GM19397 (cell line): Measurements from ENCODE around the gene PFKFB3.
A peak's percentile ranks its signal among the peaks of the same experiment; 100 is the strongest.

Experiments
- ATAC-seq: cut with Tn5 transposase; IDR thresholded peaks from one replicate; pipeline ENCODE4 v1.9.1; 2021; ENCODE audit warnings: mild to moderate bottlenecking, moderate library complexity; ENCODE audit not compliant: unreplicated experiment

The PFKFB3 gene

DNA sequence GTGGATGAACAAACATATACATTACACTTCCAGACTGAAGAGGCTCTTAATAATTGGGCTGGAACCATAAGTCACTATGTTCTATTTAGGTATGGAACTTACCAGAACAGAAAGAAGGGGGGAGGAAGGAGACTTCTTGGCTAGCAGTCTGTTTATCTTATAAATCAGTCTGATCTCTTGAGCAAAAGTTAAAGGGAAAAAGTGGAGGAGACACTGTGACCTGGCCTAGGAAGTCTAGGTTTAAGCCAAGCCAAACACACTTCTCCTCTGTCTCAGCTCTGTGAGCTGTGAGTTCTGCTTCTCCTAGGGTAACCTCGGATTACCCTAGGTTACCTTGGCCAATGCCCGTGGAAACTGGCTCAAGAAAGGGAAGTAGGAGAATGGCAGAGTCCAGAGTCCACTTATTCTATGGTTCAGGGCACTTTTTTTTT lies 95.2 kb downstream of the PFKFB3 start:
- no peak for ATAC-seq

DNA sequence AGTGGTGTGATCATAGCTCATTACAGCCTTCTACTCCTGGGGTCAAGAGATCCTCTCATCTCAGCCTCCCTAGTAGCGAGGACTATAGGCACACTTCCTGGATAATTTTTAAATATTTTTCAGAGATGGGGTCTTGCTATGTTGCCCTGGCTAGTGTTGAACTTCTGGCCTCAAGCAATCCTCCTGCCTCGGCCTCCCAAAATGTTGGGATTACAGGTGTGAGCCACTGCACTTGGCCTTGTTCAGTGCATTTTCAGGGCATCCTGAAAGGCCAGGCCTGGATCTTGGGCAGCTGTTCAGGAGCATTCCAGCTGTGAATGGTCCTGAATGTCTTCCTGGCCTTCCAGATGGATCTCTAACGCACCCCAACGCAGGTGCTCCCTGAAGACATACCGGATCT lies 95.7 kb downstream of the PFKFB3 start:
- no peak for ATAC-seq

DNA sequence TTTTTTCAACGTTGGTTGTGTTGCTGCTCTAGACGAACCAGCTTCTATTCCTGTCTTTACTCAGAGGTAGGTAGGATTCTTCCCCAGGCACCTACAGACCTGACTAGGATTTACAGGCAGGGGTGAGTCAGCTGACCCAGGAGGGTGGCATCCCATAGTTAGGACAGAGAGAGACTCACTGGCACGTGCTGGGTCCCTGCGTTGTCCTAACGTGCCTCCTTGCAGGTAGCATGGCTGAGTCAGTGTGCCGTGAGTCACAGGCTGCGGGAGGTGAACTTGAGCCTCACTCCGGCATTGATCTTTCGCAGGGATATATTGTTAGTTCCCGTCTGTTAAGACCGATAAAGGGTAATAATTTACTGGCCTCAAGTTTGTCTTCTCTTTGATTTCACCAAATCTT lies 96.5 kb downstream of the PFKFB3 start:
- no peak for ATAC-seq

DNA sequence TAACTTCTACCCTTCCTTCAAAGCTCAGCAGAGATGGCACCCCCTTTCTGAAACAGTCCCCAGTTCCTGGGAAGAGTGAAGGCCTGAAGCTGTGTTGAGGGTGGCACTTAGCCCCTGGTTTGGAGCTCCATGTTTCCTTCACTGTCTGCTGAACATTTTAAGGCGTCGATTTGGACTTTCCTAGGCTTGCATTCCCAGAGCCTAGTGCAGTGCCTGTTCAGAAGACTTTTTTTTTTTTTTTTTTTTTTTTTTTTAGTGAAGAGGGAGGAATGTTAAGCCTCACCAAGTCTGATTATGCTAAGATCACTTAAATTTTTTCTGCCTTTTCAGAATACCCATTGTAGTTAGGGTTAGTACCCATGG lies 97.0 kb downstream of the PFKFB3 start:
- ATAC-seq: no peak

DNA sequence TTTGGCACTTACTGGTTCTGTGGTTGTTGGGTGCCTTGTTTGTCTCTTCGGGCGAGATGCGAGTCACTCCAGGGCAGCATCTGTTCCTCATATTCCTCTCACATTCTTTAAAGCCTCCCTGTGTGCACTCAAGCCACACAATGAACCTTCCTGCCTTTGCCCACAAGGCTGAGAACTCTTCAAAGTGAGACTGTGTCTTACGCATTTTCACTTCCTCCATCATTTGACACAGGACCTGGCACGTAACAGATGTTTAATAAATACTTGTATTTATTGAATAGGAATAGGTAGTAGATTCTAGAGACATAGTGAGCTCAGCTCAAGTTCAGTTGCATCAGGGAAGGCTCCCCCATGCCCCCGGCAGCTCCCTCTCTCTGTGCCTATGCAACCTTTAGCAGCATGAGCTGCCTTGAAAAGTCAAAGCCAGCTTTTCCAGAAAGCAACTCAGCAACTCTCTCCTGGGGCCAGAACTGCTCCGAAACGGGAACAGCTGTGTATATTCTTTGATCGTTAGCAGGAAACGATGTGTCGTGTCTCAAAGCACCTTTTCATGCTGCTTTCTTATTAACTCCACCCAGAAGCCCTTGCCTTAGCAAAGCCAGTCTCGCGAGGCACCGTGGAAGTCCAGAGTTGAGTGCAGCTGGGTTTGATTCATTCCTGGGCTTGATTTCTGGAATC lies 97.5 kb downstream of the PFKFB3 start:
- ATAC-seq: peak; percentile 78

DNA sequence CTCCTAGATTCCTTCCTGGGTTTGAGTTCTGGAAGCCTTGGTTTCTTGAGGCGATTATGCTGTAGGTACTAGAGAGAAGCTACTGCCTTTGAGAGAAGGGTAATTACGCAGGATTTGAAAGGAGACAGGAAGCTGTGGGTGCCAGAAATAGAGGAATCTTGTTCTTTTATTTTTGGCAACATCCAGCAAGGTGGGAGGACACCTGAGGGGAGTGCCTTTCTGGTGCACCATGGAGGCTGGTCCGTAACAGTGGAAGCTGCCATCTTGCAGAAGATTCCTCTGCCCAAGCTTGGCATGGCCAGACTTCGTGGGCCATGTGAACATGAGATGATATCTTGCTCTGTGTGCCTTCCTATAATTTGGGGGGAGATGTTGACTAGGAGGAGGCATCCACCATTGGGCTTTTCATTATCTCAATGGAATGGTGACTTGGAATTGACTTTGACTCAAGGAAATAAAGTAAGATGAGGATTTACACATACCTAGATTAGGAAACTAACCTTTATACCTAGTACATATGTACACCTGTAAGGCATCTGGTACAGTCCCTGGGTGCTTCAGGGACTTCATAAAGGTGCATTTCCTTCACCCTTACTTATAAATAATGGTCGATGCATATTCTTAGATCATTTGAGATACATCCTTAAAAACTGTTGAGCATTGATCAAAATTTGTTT lies 98.2 kb downstream of the PFKFB3 start:
- ATAC-seq: no peak

DNA sequence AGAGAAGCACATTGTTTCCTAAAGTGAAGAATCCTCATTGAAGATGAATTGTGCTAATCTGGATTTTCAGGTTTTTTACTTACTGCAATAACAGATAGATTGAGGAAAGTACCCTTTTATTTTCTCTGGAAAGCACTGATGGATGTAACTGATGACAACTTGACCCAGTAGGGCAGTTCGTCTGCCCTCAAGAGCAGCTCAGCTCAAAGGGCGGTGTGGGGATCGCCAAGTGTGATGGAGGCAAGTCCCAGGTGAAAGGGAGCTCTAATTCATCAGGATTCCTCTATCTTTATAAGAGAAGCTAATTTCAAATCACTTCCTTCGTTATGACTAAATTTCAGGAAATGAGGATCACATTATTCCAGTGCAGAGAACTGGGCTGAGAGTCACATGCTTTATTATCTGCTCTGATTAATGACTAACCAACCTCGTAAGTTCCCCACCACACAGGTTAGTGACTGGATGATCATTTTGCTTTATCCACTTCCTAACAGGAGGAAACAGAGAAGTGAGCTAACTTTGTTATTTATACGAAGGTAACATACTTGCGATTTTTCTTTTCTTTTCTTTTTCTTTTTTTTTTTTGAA lies 98.8 kb downstream of the PFKFB3 start:
- no peak for ATAC-seq
